ENCODE results near the gene TSPYL1. TPM values are rescaled to one million over a fixed set of nuclear protein-coding genes. Genes with fewer than 3 reads are reported as not detected.

TSPYL1 gene
- total and polyA plus RNA-seq, 3 donors from 2014 or later = 86.4 to 95.0 (median 91.9) TPM

DNA sequence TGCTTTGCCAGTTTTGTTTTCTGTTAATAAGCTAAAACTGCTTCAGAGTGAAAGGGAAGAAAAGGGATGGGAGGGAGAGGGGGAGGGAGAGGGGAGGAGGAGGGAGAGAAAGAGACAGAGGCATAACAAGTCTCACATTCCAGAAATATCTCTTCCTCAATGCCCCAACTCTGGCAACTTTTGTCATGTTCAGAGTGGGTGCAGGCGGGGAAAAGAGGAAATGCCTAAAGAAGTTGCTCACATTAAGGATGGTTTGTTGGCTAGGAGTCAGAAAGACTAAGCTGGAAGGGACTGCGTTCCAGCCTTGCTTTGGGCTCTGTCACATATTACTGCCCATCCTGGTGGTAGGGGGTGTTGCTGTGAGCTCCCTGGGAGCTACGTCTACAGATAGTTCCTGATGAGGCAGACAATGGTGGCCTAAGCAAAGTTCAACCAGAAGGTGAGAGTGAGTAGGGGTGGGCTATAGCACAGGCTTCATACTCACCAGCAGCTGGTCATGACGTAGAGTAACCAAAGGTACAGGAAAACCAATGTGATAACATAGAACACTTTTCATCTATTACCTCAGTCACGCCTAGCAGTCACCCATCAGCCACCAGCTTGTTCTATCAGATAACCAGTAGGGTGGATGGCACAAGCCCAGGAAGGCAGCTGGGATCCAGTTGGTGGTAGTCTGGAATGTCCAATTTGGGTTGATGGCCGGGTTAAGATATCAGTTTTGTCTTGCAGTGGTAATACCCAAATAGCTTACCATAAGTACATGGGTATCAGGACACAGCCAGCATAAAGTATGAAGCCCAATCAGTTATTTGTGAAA, 28.0 kb downstream of the TSPYL1 start:
- TF ChIP-seq, protein P1, sequence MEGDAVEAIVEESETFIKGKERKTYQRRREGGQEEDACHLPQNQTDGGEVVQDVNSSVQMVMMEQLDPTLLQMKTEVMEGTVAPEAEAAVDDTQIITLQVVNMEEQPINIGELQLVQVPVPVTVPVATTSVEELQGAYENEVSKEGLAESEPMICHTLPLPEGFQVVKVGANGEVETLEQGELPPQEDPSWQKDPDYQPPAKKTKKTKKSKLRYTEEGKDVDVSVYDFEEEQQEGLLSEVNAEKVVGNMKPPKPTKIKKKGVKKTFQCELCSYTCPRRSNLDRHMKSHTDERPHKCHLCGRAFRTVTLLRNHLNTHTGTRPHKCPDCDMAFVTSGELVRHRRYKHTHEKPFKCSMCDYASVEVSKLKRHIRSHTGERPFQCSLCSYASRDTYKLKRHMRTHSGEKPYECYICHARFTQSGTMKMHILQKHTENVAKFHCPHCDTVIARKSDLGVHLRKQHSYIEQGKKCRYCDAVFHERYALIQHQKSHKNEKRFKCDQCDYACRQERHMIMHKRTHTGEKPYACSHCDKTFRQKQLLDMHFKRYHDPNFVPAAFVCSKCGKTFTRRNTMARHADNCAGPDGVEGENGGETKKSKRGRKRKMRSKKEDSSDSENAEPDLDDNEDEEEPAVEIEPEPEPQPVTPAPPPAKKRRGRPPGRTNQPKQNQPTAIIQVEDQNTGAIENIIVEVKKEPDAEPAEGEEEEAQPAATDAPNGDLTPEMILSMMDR (IDR thresholded peaks at IDR 0.05) = no peak
- TF ChIP-seq POLR2A (IDR thresholded peaks at IDR 0.05) = no peak
- peaks cover 34% of the 10 kb centered on the region for H3K4me1 ChIP-seq
- no peaks in the 10 kb centered on the region for H3K36me3 ChIP-seq (ENCODE audit: low read depth, missing control alignments)
- H3K27me3 ChIP-seq = no peaks in the 10 kb centered on the region
- DNase-seq = no peak
- peak overlapping the region in 1 of 2 donors; percentile 11 for H3K27ac ChIP-seq
- H3K9me3 ChIP-seq = no peaks in the 10 kb centered on the region
- no peak overlapping the region for H3K4me3 ChIP-seq
- intact Hi-C loops (cut with DNase I; ENCODE audit: low total_unique reads) = no loop called here
- WGBS, 2 donors = 75 to 78% methylated on average over 6 of the region's 6 CpGs

DNA sequence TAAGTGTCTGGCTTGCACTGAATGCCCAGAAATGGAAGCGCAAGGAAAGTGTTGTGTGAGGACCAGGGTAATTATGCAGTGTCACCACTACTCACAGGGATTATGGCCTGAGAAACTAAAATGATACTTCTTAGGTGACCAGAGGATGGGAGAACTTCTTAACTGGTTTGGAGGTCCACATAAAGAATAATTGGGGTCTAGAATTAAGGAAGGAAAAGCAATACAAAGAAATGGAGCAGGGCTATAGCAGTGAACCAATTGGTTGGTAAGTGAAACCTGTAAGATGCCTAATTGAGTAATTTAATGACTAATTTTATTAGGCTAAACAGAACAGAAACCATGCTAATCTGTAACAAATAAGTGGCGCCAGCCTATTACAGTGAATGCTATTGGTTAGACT, 31.2 kb downstream of the TSPYL1 start:
- no peak overlapping the region for H3K27ac ChIP-seq

GRCh38 chr6:116247285-116247684, 32.4 kb downstream of the TSPYL1 start:
- intact Hi-C loops (cut with DNase I; ENCODE audit: low total_unique reads) = no loop called here
- Histone ChIP-seq H3K27ac (no peak overlapping the region), H3K4me1 (peaks cover 14% of the 10 kb centered on the region)

More for the DNA sequence above, 31.2 kb downstream of the TSPYL1 start:
- no peaks in the 10 kb centered on the region for H3K27me3 ChIP-seq
- peaks cover 22% of the 10 kb centered on the region for H3K4me1 ChIP-seq
- TF ChIP-seq, protein P1 (IDR thresholded peaks at IDR 0.05) = no peak
- no peak for TF ChIP-seq POLR2A (IDR thresholded peaks at IDR 0.05)
- intact Hi-C loops (cut with DNase I; ENCODE audit: low total_unique reads) = no loop called here
- 95 to 97% methylated on average over 2 of the region's 2 CpGs for WGBS, 2 donors
- no peaks in the 10 kb centered on the region for H3K36me3 ChIP-seq (ENCODE audit: low read depth, missing control alignments)
- no peak for DNase-seq
- H3K9me3 ChIP-seq = no peaks in the 10 kb centered on the region
- no peak overlapping the region for H3K4me3 ChIP-seq

DNA sequence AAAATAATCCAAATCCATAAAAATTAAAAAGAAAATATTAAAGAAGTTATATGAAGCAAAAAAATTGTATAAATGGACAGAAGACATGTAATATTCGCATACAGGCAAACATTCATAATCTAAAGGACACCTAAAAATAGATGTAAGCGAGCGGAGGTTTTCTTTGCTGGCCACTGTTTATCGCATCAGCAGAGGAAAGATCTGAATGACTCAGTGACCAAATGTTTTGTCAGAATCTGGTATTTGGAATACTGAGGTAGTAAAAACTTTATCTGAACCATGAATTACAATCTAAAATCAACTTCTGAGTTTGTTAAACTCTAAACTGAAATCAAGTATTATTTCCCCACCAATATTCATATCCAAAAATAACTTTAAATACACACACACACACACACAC, 33.6 kb downstream of the TSPYL1 start:
- Histone ChIP-seq H3K9me3 (no peaks in the 10 kb centered on the region), H3K27me3 (no peaks in the 10 kb centered on the region), H3K27ac (no peak overlapping the region), H3K4me1 (peaks cover 2% of the 10 kb centered on the region), H3K4me3 (no peak overlapping the region), H3K36me3 (ENCODE audit: low read depth, missing control alignments) (no peaks in the 10 kb centered on the region)
- WGBS, 2 donors = 87 to 94% methylated on average over 4 of the region's 4 CpGs
- intact Hi-C loops (cut with DNase I; ENCODE audit: low total_unique reads) = no loop called here
- no peak for TF ChIP-seq POLR2A (IDR thresholded peaks at IDR 0.05)
- TF ChIP-seq, protein P1 (IDR thresholded peaks at IDR 0.05) = no peak
- no peak for DNase-seq

More at GRCh38 chr6:116247285-116247684, 32.4 kb downstream of the TSPYL1 start:
- TF ChIP-seq POLR2A (IDR thresholded peaks at IDR 0.05) = no peak
- TF ChIP-seq, protein P1 (IDR thresholded peaks at IDR 0.05) = no peak
- Histone ChIP-seq H3K27me3 (no peaks in the 10 kb centered on the region), H3K4me3 (no peak overlapping the region), H3K36me3 (ENCODE audit: low read depth, missing control alignments) (no peaks in the 10 kb centered on the region), H3K9me3 (no peaks in the 10 kb centered on the region)
- no peak for DNase-seq

DNA sequence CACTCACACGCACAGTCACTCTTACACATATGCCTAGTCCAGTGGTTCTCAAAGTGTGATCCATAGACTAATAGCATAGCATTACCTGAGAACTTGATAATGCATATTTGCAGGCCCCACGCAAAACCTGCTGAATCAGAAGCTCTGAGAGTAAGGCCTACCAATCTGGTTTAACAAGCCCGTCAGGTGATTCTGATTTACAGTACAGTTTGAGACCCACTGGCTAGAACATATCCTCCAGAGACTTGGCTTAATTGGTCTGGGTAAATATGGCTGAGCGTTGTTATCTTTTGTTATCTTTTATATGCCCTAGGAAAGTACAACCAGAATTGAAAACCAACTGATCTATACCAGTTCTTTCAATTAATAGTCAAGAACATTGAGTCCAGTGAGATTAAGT, 35.4 kb downstream of the TSPYL1 start:
- Histone ChIP-seq H3K36me3 (ENCODE audit: low read depth, missing control alignments) (no peaks in the 10 kb centered on the region), H3K27me3 (no peaks in the 10 kb centered on the region), H3K4me3 (no peak overlapping the region), H3K27ac (no peak overlapping the region), H3K9me3 (no peaks in the 10 kb centered on the region), H3K4me1 (no peaks in the 10 kb centered on the region)
- 85 to 90% methylated on average over 4 of the region's 4 CpGs for WGBS, 2 donors
- TF ChIP-seq, protein P1 (IDR thresholded peaks at IDR 0.05) = no peak
- TF ChIP-seq POLR2A (IDR thresholded peaks at IDR 0.05) = no peak
- intact Hi-C loops (cut with DNase I; ENCODE audit: low total_unique reads) = no loop called here
- DNase-seq = no peak
